Lower leg skin (tissue), 3 donors: ENCODE measurements around the gene PCDH9.

Source experiments
- CTCF ChIP-seq, 3 donors: fragments of 450-650 bp; IDR thresholded peaks; one replicate each; pipeline ENCODE4 v1.5.1; 2016; ENCODE audit warnings: antibody characterized with exemption in 3 of 3, mild to moderate bottlenecking in 3 of 3, moderate library complexity in 2 of 3
- POLR2A ChIP-seq, 2 donors: fragments of 450-650 bp; IDR thresholded peaks; one replicate each; pipeline ENCODE4 v1.6.1; 2016 to 2017; ENCODE audit warnings: antibody characterized with exemption in 2 of 2, mild to moderate bottlenecking in 1 of 2, moderate library complexity in 1 of 2

DNA sequence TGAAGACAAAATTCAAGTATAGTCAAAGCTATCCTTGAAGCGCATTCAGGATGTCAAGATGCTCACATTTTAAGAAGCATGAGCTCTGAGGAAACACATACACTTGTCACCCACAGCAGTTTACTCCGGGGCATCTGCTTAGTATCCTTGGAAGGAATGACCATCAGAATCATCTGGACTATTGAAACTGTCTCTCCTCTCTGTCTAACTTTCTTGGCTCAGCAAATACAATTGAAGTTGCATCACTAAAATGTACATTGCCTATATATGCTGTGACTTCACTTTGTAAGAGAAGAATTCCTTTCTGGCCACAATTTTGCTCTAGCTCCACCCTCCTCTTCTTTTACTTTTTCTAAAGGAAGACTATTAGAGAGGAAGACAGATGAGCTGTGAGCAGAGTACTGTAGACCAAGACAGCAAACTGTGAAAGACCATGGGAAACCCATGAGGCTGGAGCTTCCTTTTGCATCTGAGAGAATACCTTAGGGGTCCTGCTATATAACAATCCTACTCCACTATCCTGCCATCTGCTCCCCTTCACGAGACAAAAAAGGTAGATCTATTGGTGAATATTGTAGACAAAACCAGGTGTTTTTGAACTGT is 906.3 kb downstream of the PCDH9 start:
- TF ChIP-seq CTCF (IDR thresholded peaks at IDR 0.05) = no peak
- TF ChIP-seq POLR2A (IDR thresholded peaks at IDR 0.05) = no peak
